Measurements from ENCODE around the gene KRTAP10-2.
"Not testable (repeated sequence)": the region's sequence is repeated elsewhere in the genome, so short reads cannot be mapped to it uniquely, and the experiment has no call there.

GRCh38 chr21:44590897-44591800 is 39.8 kb upstream of the KRTAP10-2 start:
- not testable (repeated sequence) for TF ChIP-seq CTCF, POLR2A (IDR thresholded peaks at IDR 0.05)

All from heart left ventricle (tissue), 13 donors.